ENCODE results near the gene ANTKMT.

- TF ChIP-seq CTCF (IDR thresholded peaks at IDR 0.05 in 8 of 11, conservative IDR thresholded peaks at IDR 0.05 in 3 of 11): no peak
- no peak for TF ChIP-seq POLR2A (IDR thresholded peaks at IDR 0.05)
Observed at GRCh38 chr16:676565-676902, 44.4 kb upstream of the ANTKMT start.
